ENCODE results near the gene ZBTB25.

- TF ChIP-seq EZH2 (IDR thresholded peaks at IDR 0.05; ENCODE audit: insufficient read depth, poor library complexity, severe bottlenecking): no peak
- TF ChIP-seq EZH2phosphoT487 (IDR thresholded peaks at IDR 0.05; ENCODE audit: insufficient read depth, low read depth): no peak
These were observed 24.9 kb downstream of the ZBTB25 start for GRCh38 chr14:64478634-64479250.
